H1 (cell line): ENCODE measurements around the gene ZNF133. TPM values are rescaled to one million over a fixed set of nuclear protein-coding genes. Genes with fewer than 3 reads are reported as not detected.

Experiments
- BRCA1 ChIP-seq: IDR thresholded peaks from 2 replicates; pipeline ENCODE4 v1.6.1; 2012; ENCODE audit warnings: low read depth, low read length, improper control_type of control experiment
- CHD2 ChIP-seq: IDR thresholded peaks from 2 replicates; pipeline ENCODE4 v1.6.1; 2012; ENCODE audit warnings: low read length, improper control_type of control experiment
- EP300 ChIP-seq, 2 experiments: IDR thresholded peaks; 1 replicate in 1 of 2; 2 replicates in 1 of 2; pipeline ENCODE4 v1.6.1; 2011 to 2012; ENCODE audit warnings: low read depth in 2 of 2, low read length in 2 of 2, mild to moderate bottlenecking in 2 of 2, borderline replicate concordance in 1 of 2, inconsistent platforms in 1 of 2, moderate library complexity in 1 of 2
- RFX5 ChIP-seq: IDR thresholded peaks from 2 replicates; pipeline ENCODE4 v1.6.1; 2011; ENCODE audit warnings: low read depth, low read length, improper control_type of control experiment, borderline replicate concordance
- polyA plus RNA-seq, 7 experiments: library from polyadenylated mRNA; depleted of rRNA in 3 of 7; stranded (reverse) in 5 of 7; unstranded in 2 of 7; fragments of >200 nt in 5 of 7; fragments of 200-250 nt in 2 of 7; gene quantifications; 1 replicate in 5 of 7; 2 replicates in 1 of 7; 4 replicates in 1 of 7; pipeline versions ENCODE4 v1.2.1 to v1.2.3, GENCODE V29; 2011 to 2013; ENCODE audit warnings: missing spikeins in 2 of 7, mixed read lengths in 2 of 7
- total RNA-seq: library from RNA; stranded (reverse); fragmentation: NEBNext Ultra II Directional; extraction: Animal tissue kit (Norgen Biotek cat#: 25700); gene quantifications from 2 replicates; pipeline ENCODE4 v1.2.1, GENCODE V29; 2021

ZNF133 gene
- total and polyA plus RNA-seq, 2 of the 8 experiments (the other 6 are each of a cell fraction or from before 2014, with no cell fraction given): 12.1 to 15.8 TPM

DNA sequence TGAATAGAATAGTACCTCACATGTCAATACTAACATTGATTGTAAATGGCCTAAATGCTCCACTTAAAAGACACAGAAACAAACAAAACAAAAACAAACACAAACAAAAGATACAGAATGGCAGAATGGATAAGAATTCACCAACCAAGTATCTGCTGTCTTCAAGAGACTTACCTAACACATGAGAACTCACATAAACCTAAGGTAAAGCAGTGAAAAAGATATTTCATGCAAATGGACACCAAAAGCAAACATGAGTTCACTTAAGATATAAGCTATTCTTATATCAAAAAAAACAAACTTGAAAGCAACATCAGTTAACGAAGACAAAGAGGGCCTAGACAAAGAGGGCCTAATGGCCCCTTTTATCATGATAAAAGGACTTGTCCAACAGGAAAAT lies 47.3 kb upstream of the ZNF133 start (continued):
- TF ChIP-seq EP300 (IDR thresholded peaks at IDR 0.05; ENCODE audit: borderline replicate concordance in 1 of 2, low read depth in 2 of 2, low read length in 2 of 2): no peak
- no peak for TF ChIP-seq CHD2
- TF ChIP-seq BRCA1: no peak
- no peak for TF ChIP-seq RFX5
